DMS 273 (cell line): ENCODE measurements around the gene DUSP3.
"Not testable (repeated sequence)": the region's sequence is repeated elsewhere in the genome, so short reads cannot be mapped to it uniquely, and the experiment has no call there.

Experiments used
- DNase-seq: peaks from one replicate; lab custom pipeline; 2025; ENCODE audit not compliant: unreplicated experiment; lab: John Stamatoyannopoulos, UW

The DUSP3 gene

DNA sequence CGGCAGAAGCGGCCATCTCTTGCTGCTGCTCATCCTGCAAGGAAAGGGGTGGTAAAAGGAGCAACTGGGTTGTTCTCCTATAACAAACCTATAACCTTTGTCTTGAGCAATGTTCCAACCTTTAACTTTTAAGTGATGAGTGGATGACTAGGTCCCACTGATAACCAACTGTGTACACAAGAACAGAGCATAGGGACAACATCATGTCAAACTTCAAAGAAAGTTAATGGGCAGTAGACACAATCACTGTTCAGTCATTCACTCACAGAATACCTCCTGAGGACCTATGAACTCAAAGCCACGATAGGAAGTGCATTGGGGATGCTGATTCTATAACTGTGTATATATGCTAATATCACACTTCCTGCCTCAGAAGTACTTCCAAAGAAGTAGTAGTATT, 23.1 kb upstream of the DUSP3 start:
- no peak for DNase-seq

DNA sequence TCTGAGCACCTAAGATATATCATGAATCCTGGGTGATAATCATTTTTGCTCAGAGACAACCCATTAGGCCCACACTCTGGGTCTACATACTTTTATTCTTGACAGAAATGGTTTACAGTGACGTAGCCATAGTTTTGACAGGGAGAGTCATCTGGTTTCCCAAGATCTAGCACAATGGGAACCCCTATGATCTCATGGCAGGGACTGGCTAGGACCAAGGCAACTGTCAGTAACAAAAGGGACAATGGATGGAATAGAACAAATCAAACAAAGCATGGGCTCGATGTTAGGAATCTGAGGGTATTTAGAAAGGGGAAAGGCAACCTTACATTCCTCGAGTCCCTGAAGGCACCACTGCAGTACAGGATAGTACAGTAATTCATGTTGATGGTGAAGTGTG, 22.0 kb upstream of the DUSP3 start:
- DNase-seq = no peak

DNA sequence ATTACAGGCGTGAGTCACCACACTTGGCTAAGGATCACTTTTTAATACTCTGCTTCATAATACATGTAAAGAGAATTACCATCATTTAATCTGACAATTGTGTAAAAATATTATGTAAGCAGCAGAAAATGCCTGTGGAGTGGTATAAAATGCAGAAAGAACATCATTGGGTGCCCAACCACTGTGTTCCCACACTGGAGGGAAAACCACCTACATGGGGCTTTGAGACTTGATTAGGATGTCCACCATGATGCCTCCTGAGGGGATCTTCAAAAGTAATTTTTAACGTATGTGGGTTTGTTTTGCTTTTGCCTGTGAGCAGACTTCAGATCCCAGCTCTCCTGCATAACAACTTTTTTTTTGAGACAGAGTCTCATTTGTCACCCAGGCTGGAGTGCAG, 20.3 kb upstream of the DUSP3 start:
- DNase-seq = no peak

GRCh38 chr17:43798024-43798423, 19.2 kb upstream of the DUSP3 start:
- DNase-seq = not testable (repeated sequence)

DNA sequence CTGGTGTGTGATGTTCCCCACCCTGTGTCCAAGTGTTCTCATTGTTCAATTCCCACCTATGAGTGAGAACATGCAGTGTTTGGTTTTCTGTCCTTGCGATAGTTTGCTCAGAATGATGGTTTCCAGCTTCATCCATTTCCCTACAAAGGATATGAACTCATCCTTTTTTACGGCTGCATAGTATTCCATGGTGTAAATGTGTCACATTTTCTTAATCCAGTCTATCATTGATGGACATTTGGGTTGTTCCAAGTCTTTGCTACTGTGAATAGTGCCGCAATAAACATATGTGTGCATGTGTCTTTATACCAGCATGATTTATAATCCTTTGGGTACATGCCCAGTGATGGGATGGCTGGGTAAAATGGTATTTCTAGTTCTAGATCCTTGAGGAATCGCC, 13.9 kb upstream of the DUSP3 start:
- DNase-seq = not testable (repeated sequence)

GRCh38 chr17:43791589-43791988, 12.8 kb upstream of the DUSP3 start:
- peak; percentile 94 for DNase-seq

GRCh38 chr17:43790311-43790940, 11.6 kb upstream of the DUSP3 start:
- no peak for DNase-seq

- DNase-seq = no peak
Measured at GRCh38 chr17:43789482-43789881, 10.7 kb upstream of the DUSP3 start.

DNA sequence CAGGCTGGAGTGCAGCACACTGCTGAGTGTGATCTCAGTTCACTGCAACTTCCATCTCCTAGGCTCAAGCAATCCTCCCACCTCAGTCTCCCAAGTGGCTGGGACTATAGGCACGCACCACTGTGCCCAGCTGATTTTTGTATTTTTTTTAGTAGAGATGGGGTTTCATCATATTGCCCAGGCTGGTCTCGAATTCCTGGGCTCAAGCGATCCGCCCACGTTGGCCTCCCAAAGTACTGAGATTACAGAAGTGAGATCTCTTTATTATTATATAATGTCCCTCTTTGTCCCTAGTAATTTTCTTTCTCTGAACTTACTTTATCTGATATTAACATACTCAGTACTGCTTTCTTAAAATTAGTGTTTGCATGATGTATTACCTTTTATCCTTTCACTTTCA, 9.8 kb upstream of the DUSP3 start:
- DNase-seq = no peak

GRCh38 chr17:43787728-43788127, 9.0 kb upstream of the DUSP3 start:
- peak; percentile 23 for DNase-seq

- DNase-seq = no peak
Measured at GRCh38 chr17:43784628-43785101, 5.9 kb upstream of the DUSP3 start.

DNA sequence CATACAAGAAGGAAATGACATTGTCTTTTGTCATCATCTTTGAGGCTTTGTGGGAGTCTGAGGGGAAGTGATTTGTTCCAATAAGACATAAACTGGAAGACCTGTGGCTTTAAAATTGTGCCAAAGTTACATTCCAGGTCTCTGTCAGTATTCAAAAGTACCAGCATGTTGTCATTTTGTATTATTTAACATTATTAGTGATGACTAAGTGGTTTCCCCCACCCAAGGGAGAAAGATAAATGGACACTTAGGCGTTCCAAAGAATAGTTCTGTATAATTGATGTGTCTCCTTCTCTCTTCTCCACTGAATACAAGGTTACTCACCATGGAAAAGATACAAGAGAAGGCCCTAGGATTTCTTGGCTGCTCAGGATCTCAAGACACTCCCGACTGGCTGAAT, 5.3 kb upstream of the DUSP3 start:
- no peak for DNase-seq

DNA sequence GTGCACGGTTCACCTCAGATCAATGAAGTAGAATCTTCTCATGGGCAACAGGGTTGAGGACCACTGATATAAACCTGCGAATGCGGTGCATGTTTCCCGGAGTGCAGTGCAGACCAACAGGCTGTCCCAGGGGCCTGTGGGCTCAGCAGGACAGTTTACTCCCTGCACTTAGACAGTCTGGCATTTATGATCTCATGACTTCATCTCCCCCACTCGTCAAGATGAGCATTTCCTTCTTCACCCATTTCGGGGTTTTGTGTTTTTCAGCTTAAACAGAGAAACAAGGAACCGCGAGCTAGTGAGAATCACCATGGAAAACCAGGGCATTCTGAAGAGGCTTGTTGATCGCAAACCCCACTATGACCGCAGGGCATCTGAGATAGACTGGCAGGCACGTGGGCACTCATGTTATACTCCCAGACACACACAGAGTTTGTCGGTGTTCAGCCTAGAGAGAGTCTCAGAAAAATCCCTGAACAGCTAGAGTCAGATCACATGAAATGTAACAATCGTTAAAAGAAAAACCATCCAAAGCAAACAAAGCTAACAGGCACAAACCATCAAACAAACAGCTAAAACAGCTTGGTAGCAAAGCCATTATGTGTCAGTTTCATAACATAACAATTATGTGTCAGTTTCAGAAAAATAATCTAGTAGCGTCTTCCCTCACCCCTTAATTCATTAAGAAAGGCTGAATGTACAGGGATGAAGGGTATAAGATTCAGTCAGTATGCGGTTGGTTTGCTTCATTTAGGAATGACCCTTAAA, 4.3 kb upstream of the DUSP3 start:
- DNase-seq = no peak

- DNase-seq = no peak
Measured at GRCh38 chr17:43780135-43780534, 1.4 kb upstream of the DUSP3 start, which contains the start of gene CFAP97D1. TSS of gene CFAP97D1 (plus strand) at chr17:43780435. CDS start at chr17:43780463, 28 bp downstream.

DNA sequence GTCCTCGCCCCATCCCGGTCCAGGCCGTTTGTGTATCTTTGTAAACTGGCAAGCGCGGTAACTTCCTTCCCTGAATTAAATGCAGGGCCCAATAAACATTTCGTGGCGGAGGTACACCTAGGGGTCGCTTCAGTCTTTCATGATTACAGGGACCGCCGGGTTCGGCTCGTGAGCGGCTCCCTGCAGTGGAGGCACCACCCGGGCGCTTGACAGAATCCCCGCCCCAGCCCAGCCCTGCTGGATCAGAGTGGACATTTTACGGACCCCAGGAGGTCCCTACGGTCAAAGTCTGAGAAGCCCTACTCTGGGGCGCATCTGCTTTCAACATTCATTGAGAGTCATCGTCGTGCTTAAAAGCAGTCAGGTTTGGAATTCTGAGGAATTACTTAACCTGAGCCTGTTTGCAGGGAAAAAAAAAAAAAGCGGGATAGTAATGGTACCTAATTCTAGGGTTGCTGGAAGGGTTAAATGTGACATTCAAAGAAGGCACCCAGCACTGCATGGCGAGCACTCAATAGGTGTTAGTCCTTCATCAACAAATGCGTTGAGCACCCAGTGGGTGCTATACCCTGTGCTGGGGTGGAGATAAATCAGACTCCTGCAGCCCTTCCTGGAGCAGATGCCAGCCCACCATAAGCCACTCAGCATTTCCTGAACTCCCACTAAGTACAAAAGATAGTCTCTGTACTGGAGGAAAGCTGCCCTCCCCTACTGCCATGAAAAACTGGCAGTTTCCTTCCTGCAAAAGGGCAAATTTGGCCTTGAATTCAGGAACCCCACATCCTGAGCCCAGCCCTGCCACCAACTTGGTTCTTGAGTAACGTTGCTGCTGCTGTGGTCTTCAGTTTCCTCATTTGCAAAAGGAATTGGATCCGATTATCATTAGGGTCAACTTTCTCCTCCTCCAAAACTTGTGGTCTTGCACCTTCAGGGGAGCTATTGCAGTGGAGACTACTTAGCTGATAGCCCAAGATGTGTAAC, 658 bp upstream of the DUSP3 start:
- peak; percentile 86 for DNase-seq

DNA sequence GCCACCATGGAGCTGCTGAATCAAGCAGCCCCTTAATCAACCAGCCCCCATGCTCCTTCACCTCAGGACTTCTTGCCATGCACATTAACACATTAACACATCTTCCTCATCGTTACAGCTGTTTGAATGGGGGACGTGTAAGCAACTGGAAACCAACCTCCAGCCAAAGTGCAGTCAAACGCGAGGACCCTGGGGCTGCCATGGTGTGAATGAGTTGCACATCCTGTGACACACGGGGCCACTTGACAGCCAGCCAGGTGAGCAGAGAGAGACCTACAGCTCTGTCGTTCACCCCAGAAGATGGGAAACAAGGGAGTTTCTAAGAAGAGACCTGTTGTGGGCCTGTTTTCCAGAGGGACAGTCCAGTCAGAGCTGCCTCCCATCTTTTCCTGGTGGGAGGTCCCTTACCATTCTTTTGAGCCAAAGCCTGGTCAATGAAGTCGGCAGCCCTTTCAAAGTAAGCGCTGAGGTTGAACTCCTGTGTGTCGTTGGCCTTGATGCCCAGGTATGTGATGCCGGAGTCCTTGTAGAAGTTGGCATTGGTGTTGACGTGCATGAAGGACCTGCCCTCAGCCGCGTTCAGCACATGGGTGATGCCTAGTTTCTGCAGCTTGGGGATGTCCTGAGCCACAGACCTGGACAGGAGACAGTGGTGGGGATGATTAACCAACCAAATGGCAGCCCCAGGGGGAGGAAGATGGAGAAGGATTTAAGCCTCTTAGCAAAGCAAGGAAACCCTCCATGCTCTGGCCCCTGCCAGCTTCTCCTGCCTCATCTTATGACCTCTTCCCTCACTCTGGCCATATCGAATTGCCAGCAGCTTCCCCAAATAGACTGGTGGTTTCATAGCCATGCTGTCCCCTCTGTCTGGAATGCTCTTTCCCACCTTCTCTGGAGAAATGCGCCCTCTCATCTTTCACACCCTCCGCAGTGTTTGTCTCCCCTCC, 4.2 kb downstream of the DUSP3 start:
- DNase-seq = no peak

- DNase-seq = no peak
Measured at GRCh38 chr17:43772877-43773648, 5.7 kb downstream of the DUSP3 start.

GRCh38 chr17:43771463-43771862, 7.3 kb downstream of the DUSP3 start:
- no peak for DNase-seq

- DNase-seq = peak; percentile 29
Measured at GRCh38 chr17:43770957-43771356, 7.8 kb downstream of the DUSP3 start.
